Hepatocyte (in vitro differentiated cells): Measurements from ENCODE around the gene SIK3. TPM values are rescaled to one million over a fixed set of nuclear protein-coding genes. Genes with fewer than 3 reads are reported as not detected.

Source experiments
- DNase-seq: peaks from one replicate; pipeline ENCODE4 v3.0.0-alpha.2; 2016; ENCODE audit warnings: low spot score
- H2AFZ ChIP-seq: fragments of 200-600 bp; sonication (generic); 2 replicates; pipeline ENCODE4 v1.6.0; 2016; ENCODE audit warnings: antibody characterized with exemption, mild to moderate bottlenecking
- H3K27ac ChIP-seq: fragments of 200-600 bp; sonication (generic); 2 replicates; pipeline ENCODE4 v1.5.1; 2016; ENCODE audit warnings: mild to moderate bottlenecking
- H3K27me3 ChIP-seq: fragments of 200-600 bp; sonication (generic); 2 replicates; pipeline ENCODE4 v1.6.1; 2016
- H3K36me3 ChIP-seq: fragments of 200-600 bp; sonication (generic); replicated peaks from 2 replicates; pipeline ENCODE4 v1.5.1; 2016; ENCODE audit warnings: low read depth; ENCODE audit not compliant: insufficient read depth
- H3K4me1 ChIP-seq: fragments of 200-600 bp; sonication (generic); 2 replicates; pipeline ENCODE4 v1.5.1; 2016; ENCODE audit warnings: mild to moderate bottlenecking, moderate library complexity; ENCODE audit not compliant: insufficient read depth
- H3K4me2 ChIP-seq: fragments of 200-600 bp; sonication (generic); 2 replicates; pipeline ENCODE4 v1.6.0; 2016
- H3K4me3 ChIP-seq: fragments of 200-600 bp; sonication (generic); 2 replicates; pipeline ENCODE4 v1.5.1; 2016; ENCODE audit warnings: mild to moderate bottlenecking
- H3K79me2 ChIP-seq: fragments of 200-600 bp; sonication (generic); 2 replicates; pipeline ENCODE4 v1.6.0; 2017; ENCODE audit warnings: mild to moderate bottlenecking
- H3K9me2 ChIP-seq: fragments of 200-600 bp; sonication (generic); replicated peaks from 2 replicates; pipeline ENCODE4 v1.6.0; 2017; ENCODE audit warnings: mild to moderate bottlenecking; ENCODE audit not compliant: insufficient read depth
- H3K9me3 ChIP-seq: fragments of 200-600 bp; sonication (generic); 2 replicates; pipeline ENCODE4 v1.5.1; 2016; ENCODE audit warnings: low read depth, mild to moderate bottlenecking
- H4K20me1 ChIP-seq: fragments of 200-600 bp; sonication (generic); 2 replicates; pipeline ENCODE4 v1.6.0; 2016; ENCODE audit warnings: mild to moderate bottlenecking; ENCODE audit not compliant: insufficient read depth, poor library complexity, severe bottlenecking
- EZH2 ChIP-seq: fragments of 200-600 bp; sonication (generic); IDR thresholded peaks from 2 replicates; pipeline ENCODE4 v1.6.1; 2016; ENCODE audit warnings: antibody characterized with exemption, mild to moderate bottlenecking, borderline replicate concordance
- EZH2phosphoT487 ChIP-seq: fragments of 200-600 bp; sonication (generic); IDR thresholded peaks from one replicate; pipeline ENCODE4 v1.6.1; 2018; ENCODE audit warnings: antibody characterized with exemption, mild to moderate bottlenecking, low read depth, moderate library complexity; ENCODE audit not compliant: unreplicated experiment, severe bottlenecking
- WGBS: methylation state at CpG from one replicate; pipeline ENCODE4 v1.1.6; 2016; ENCODE audit warnings: low lambda C conversion rate; ENCODE audit errors: missing lambda C conversion rate; 5-methylcytosine and 5-hydroxymethylcytosine counted together
- polyA plus RNA-seq: library from polyadenylated mRNA; unstranded; fragments of >200 nt; fragmentation: Nextera tagmentation; extraction: Ambion mirVana; gene quantifications from 2 replicates; pipeline ENCODE4 v1.2.1, GENCODE V29; 2016
- total RNA-seq: library from RNA; depleted of rRNA; stranded (reverse); fragments of >200 nt; gene quantifications from 2 replicates; pipeline ENCODE4 v1.2.3, GENCODE V29; 2014
- TF ChIP-seq, protein P1 (sequence below): fragments of 200-600 bp; sonication (generic); IDR thresholded peaks from 2 replicates; pipeline ENCODE4 v1.5.1; 2016; ENCODE audit warnings: antibody characterized with exemption, mild to moderate bottlenecking; ENCODE audit not compliant: poor library complexity

SIK3 gene
- total and polyA plus RNA-seq, 2 experiments from 2014 or later, result 15.8 to 17.7 TPM

DNA sequence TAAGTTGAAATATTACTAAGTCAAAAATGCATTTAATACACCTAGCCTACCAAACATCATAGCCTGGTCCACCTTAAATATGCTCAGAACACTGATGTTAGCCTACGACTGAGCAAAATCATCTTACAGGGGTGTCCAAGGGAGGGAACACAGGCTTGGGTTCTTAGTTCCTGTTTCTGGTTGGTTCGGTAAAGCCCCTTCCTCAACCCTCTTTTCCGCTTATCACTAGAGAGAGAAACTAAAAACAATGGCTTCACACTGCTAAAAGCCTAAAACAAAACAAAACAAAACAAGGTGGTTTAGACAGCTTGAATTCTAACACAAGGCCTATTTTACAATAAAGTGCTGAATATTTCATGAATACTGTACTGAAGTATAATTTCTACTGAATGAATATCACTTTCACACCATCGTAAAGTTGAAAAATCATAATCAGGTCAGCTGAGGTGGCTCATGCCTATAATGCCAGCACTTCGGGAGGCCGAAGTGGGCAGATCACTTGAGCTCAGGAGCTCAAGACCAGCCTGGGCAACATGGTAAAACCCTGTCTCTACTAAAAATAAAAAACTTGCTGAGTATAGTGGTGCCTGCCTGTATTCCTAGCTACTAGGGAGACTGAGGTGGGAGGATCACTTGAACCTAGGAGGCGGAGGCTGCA lies 118.0 kb downstream of the SIK3 start:
- Histone ChIP-seq H3K27ac (no peak overlapping the region), H4K20me1 (peaks cover 3% of the 10 kb centered on the region), H3K4me2 (no peak overlapping the region), H3K27me3 (no peaks in the 10 kb centered on the region), H3K4me1 (peaks cover 4% of the 10 kb centered on the region), H3K9me3 (no peaks in the 10 kb centered on the region), H2AFZ (no peak overlapping the region), H3K36me3 (no peaks in the 10 kb centered on the region), H3K9me2 (no peaks in the 10 kb centered on the region), H3K4me3 (no peak overlapping the region), H3K79me2 (peaks cover 66% of the 10 kb centered on the region)
- TF ChIP-seq, protein P1, sequence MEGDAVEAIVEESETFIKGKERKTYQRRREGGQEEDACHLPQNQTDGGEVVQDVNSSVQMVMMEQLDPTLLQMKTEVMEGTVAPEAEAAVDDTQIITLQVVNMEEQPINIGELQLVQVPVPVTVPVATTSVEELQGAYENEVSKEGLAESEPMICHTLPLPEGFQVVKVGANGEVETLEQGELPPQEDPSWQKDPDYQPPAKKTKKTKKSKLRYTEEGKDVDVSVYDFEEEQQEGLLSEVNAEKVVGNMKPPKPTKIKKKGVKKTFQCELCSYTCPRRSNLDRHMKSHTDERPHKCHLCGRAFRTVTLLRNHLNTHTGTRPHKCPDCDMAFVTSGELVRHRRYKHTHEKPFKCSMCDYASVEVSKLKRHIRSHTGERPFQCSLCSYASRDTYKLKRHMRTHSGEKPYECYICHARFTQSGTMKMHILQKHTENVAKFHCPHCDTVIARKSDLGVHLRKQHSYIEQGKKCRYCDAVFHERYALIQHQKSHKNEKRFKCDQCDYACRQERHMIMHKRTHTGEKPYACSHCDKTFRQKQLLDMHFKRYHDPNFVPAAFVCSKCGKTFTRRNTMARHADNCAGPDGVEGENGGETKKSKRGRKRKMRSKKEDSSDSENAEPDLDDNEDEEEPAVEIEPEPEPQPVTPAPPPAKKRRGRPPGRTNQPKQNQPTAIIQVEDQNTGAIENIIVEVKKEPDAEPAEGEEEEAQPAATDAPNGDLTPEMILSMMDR, result no peak
- no peak for TF ChIP-seq EZH2
- TF ChIP-seq EZH2phosphoT487, result no peak
- 95% methylated on average over 7 of the region's 7 CpGs for WGBS
- no peak for DNase-seq

DNA sequence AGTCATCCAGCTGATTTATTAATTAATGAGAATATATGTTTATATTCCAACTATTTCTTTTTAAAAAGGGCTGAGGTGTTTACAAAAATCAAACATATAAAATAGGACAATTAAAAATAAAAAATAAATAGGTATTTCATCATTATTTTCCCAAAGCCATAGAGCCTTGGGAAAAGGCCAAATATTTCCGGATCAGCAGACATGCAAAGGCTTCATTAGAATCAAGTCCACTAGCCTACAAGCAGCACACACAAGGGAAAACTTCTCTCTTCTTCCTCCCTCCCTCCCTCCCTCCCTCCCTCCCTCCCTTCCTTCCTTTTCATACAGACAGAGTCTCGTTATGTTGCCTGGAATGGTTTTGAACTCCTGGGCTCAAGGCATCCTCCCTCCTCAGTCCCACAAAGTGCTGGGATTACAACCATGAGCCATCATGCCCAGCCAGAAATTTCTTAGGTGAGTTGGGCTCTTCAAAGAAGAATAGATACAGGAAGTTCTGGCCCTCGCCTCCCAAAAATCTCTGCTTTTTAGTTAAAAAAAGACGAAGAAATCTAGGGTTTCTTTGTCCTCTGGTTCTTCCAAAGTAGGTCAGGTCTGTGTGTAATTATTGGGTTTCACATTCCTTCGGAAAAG lies 121.2 kb downstream of the SIK3 start:
- Histone ChIP-seq H4K20me1 (peaks cover 3% of the 10 kb centered on the region), H3K4me1 (peaks cover 7% of the 10 kb centered on the region), H3K27me3 (no peaks in the 10 kb centered on the region), H3K36me3 (no peaks in the 10 kb centered on the region), H3K27ac (no peak overlapping the region), H3K4me2 (no peak overlapping the region), H3K79me2 (peaks cover 75% of the 10 kb centered on the region), H3K9me3 (no peaks in the 10 kb centered on the region), H2AFZ (no peak overlapping the region), H3K9me2 (no peaks in the 10 kb centered on the region), H3K4me3 (no peak overlapping the region)
- no peak for TF ChIP-seq EZH2phosphoT487
- TF ChIP-seq, protein P1, result no peak
- no peak for TF ChIP-seq EZH2
- WGBS, result 66% methylated on average over 5 of the region's 5 CpGs
- no peak for DNase-seq

DNA sequence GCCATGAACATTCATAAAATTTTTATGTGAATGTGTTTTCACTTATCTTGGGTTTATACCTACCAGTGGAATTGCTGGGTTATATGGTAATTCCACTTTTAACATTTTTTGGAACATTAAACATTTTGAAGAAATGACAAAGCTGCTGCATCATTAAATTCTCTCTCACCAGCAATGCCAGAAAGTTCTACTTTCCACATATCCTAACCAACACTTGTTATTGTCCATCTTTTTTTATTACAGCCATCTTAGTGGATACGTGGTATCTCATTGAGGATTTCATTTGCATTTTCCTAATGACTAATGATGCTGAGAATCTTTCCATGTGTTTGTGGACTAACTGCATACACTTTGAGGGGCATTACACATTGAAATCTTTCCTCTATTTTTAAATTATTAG lies 122.6 kb downstream of the SIK3 start:
- H3K9me2 ChIP-seq, result no peaks in the 10 kb centered on the region
- no peak for DNase-seq
- no peak for TF ChIP-seq EZH2
- peaks cover 74% of the 10 kb centered on the region for H3K79me2 ChIP-seq
- no peak overlapping the region for H2AFZ ChIP-seq
- WGBS, result 100% methylated on average over 1 of the region's 1 CpG
- peaks cover 9% of the 10 kb centered on the region for H3K4me1 ChIP-seq
- no peak overlapping the region for H3K27ac ChIP-seq
- no peak overlapping the region for H3K4me2 ChIP-seq
- no peak overlapping the region for H3K4me3 ChIP-seq
- no peaks in the 10 kb centered on the region for H3K36me3 ChIP-seq
- H3K9me3 ChIP-seq, result no peaks in the 10 kb centered on the region
- no peaks in the 10 kb centered on the region for H4K20me1 ChIP-seq
- H3K27me3 ChIP-seq, result no peaks in the 10 kb centered on the region

GRCh38 chr11:116973270-116973669 lies 125.0 kb downstream of the SIK3 start:
- Histone ChIP-seq H3K4me3 (no peak overlapping the region), H3K9me3 (no peaks in the 10 kb centered on the region)

More at GRCh38 chr11:116973270-116973669, 125.0 kb downstream of the SIK3 start:
- Histone ChIP-seq H2AFZ (no peak overlapping the region), H3K4me2 (peak overlapping the region; percentile 3), H3K9me2 (no peaks in the 10 kb centered on the region), H3K36me3 (no peaks in the 10 kb centered on the region), H3K4me1 (peaks cover 10% of the 10 kb centered on the region), H3K27me3 (no peaks in the 10 kb centered on the region), H4K20me1 (no peaks in the 10 kb centered on the region), H3K79me2 (peaks cover 73% of the 10 kb centered on the region), H3K27ac (peak overlapping the region; percentile 64)
- TF ChIP-seq, protein P1, result no peak
- no peak for TF ChIP-seq EZH2
- no peak for DNase-seq
